Endodermal cell (in vitro differentiated cells): ENCODE measurements around the gene TANK. TPM values are rescaled to one million over a fixed set of nuclear protein-coding genes. Genes with fewer than 3 reads are reported as not detected.

ENCODE experiments used
- DNase-seq: peaks from one replicate; pipeline ENCODE4 v3.0.0-alpha.2; 2017
- H3K27ac ChIP-seq: 2 replicates; pipeline ENCODE4 v1.5.1; 2013; ENCODE audit warnings: mild to moderate bottlenecking, low read depth, low read length, moderate library complexity
- H3K27me3 ChIP-seq: 2 replicates; pipeline ENCODE4 v1.6.1; 2013; ENCODE audit warnings: mild to moderate bottlenecking, low read length, moderate library complexity; ENCODE audit not compliant: insufficient read depth, control insufficient read depth, poor library complexity, severe bottlenecking
- H3K36me3 ChIP-seq: 2 replicates; pipeline ENCODE4 v1.7.0; 2013; ENCODE audit warnings: mild to moderate bottlenecking, low read length, moderate library complexity; ENCODE audit not compliant: control insufficient read depth, insufficient read depth
- H3K4me1 ChIP-seq: one replicate; pipeline ENCODE4 v1.7.0; 2013; ENCODE audit warnings: low read length; ENCODE audit not compliant: control insufficient read depth, insufficient read depth
- H3K4me3 ChIP-seq: 2 replicates; pipeline ENCODE4 v1.5.1; 2013; ENCODE audit warnings: mild to moderate bottlenecking, low read length, moderate library complexity
- H3K9ac ChIP-seq: 2 replicates; pipeline ENCODE4 v1.6.1; 2013; ENCODE audit warnings: mild to moderate bottlenecking, low read length, moderate library complexity; ENCODE audit not compliant: poor library complexity, severe bottlenecking; ENCODE audit errors: extremely low read depth
- H3K9me3 ChIP-seq: 2 replicates; pipeline ENCODE4 v1.6.1; 2013; ENCODE audit warnings: mild to moderate bottlenecking, low read length, moderate library complexity; ENCODE audit not compliant: control insufficient read depth
- H3K27ac Mint-ChIP-seq: 2 replicates; pipeline ENCODE4 v1.8.0; 2020; ENCODE audit warnings: mixed read lengths
- H3K27me3 Mint-ChIP-seq: 2 replicates; pipeline ENCODE4 v1.8.0; 2021; ENCODE audit warnings: mild to moderate bottlenecking, mixed read lengths; ENCODE audit not compliant: insufficient read depth
- H3K36me3 Mint-ChIP-seq: 2 replicates; pipeline ENCODE4 v1.8.0; 2020; ENCODE audit warnings: low read depth, mixed read lengths
- H3K4me1 Mint-ChIP-seq: 2 replicates; pipeline ENCODE4 v1.8.0; 2020; ENCODE audit warnings: mixed read lengths
- H3K4me3 Mint-ChIP-seq: 2 replicates; pipeline ENCODE4 v1.8.0; 2020; ENCODE audit warnings: mild to moderate bottlenecking, moderate library complexity, mixed read lengths
- H3K9me3 Mint-ChIP-seq: 2 replicates; pipeline ENCODE4 v1.8.0; 2020; ENCODE audit warnings: mild to moderate bottlenecking, mixed read lengths
- WGBS, 2 experiments: methylation state at CpG; one replicate each; pipeline versions ENCODE4 v1.1.5 to v1.1.7; 2013; ENCODE audit warnings: missing lambda C conversion rate in 2 of 2, mixed read lengths in 1 of 2; ENCODE audit not compliant: insufficient coverage in 1 of 2, insufficient read length in 1 of 2; 5-methylcytosine and 5-hydroxymethylcytosine counted together
- total RNA-seq, 2 donors: library from RNA; stranded (reverse); fragmentation: NEBNext Ultra II Directional in 1 of 2; extraction: Animal tissue kit (Norgen Biotek cat#: 25700) in 1 of 2; gene quantifications; 2 replicates in 1 of 2; 3 replicates in 1 of 2; pipeline ENCODE4 v1.2.1, GENCODE V29; 2021
- TF ChIP-seq, protein P1 (sequence below): fragments of 200-600 bp; sonication (generic); conservative IDR thresholded peaks from 2 replicates; pipeline ENCODE4 v1.5.0; 2021; ENCODE audit warnings: antibody characterized with exemption, mild to moderate bottlenecking

TANK gene
- total RNA-seq, 2 donors from 2014 or later, result 22.4 to 33.2 TPM

- H3K4me1 ChIP-seq, result no peaks in the 10 kb centered on the region
- H3K4me3 Mint-ChIP-seq, result no peak overlapping the region
- no peak overlapping the region for H3K27ac Mint-ChIP-seq
- DNase-seq, result no peak
- TF ChIP-seq, protein P1, sequence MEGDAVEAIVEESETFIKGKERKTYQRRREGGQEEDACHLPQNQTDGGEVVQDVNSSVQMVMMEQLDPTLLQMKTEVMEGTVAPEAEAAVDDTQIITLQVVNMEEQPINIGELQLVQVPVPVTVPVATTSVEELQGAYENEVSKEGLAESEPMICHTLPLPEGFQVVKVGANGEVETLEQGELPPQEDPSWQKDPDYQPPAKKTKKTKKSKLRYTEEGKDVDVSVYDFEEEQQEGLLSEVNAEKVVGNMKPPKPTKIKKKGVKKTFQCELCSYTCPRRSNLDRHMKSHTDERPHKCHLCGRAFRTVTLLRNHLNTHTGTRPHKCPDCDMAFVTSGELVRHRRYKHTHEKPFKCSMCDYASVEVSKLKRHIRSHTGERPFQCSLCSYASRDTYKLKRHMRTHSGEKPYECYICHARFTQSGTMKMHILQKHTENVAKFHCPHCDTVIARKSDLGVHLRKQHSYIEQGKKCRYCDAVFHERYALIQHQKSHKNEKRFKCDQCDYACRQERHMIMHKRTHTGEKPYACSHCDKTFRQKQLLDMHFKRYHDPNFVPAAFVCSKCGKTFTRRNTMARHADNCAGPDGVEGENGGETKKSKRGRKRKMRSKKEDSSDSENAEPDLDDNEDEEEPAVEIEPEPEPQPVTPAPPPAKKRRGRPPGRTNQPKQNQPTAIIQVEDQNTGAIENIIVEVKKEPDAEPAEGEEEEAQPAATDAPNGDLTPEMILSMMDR, result no peak
- 93 to 96% methylated on average over 2 of the region's 2 CpGs for WGBS, 2 experiments
- no peak overlapping the region for H3K4me3 ChIP-seq
- no peaks in the 10 kb centered on the region for H3K9me3 ChIP-seq
- H3K27ac ChIP-seq, result no peak overlapping the region
- H3K27me3 Mint-ChIP-seq, result peaks cover 19% of the 10 kb centered on the region
- H3K27me3 ChIP-seq, result peaks cover 4% of the 10 kb centered on the region
- no peaks in the 10 kb centered on the region for H3K36me3 ChIP-seq
- H3K4me1 Mint-ChIP-seq, result peaks cover 42% of the 10 kb centered on the region
- H3K9me3 Mint-ChIP-seq, result no peaks in the 10 kb centered on the region
- H3K36me3 Mint-ChIP-seq, result no peaks in the 10 kb centered on the region
- H3K9ac ChIP-seq, result no peak overlapping the region
Measured at GRCh38 chr2:161121622-161122021, 38.6 kb upstream of the TANK start.

GRCh38 chr2:161122772-161123530, 37.3 kb upstream of the TANK start:
- H3K27ac ChIP-seq, result no peak overlapping the region
- peaks cover 19% of the 10 kb centered on the region for H3K27me3 Mint-ChIP-seq
- H3K4me1 ChIP-seq, result no peaks in the 10 kb centered on the region
- peaks cover 4% of the 10 kb centered on the region for H3K27me3 ChIP-seq
- no peaks in the 10 kb centered on the region for H3K9me3 ChIP-seq
- DNase-seq, result peak; percentile 59
- H3K4me3 Mint-ChIP-seq, result no peak overlapping the region
- 50 to 56% methylated on average over 2 to 3 of the region's 3 CpGs for WGBS, 2 experiments
- H3K4me1 Mint-ChIP-seq, result peaks cover 35% of the 10 kb centered on the region
- TF ChIP-seq, protein P1, result no peak
- no peaks in the 10 kb centered on the region for H3K36me3 Mint-ChIP-seq
- no peaks in the 10 kb centered on the region for H3K36me3 ChIP-seq
- H3K27ac Mint-ChIP-seq, result peak overlapping the region; percentile 28
- H3K9ac ChIP-seq, result no peak overlapping the region
- no peaks in the 10 kb centered on the region for H3K9me3 Mint-ChIP-seq
- H3K4me3 ChIP-seq, result no peak overlapping the region

DNA sequence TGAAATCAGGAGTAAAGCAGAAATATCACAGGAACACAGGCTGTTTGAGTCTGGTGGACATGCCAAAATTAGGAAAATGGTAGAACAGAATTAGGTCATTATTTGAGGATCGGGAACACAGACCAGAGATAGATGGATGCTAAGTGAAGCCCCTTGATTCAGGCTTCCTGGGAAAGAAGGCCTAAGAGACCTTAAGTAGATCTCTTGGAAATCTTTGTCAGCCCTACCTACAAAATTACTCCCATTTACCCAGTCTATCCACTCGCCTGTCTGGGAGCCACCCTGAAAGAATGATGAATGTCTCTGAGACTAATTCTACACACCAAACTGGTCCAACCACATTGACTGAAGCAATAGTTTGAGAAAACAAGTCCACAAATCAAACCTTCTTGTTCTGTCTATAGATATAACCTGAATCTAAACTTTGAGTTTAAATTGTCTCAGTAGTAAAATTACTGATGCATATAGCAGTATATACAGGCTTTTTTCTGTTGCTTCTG, 36.6 kb upstream of the TANK start:
- Mint-ChIP-seq H3K4me3 (no peak overlapping the region), H3K27me3 (peaks cover 13% of the 10 kb centered on the region), H3K36me3 (no peaks in the 10 kb centered on the region), H3K27ac (peak overlapping the region; percentile 9), H3K4me1 (peaks cover 35% of the 10 kb centered on the region), H3K9me3 (no peaks in the 10 kb centered on the region)
- TF ChIP-seq, protein P1, result no peak
- Histone ChIP-seq H3K9me3 (no peaks in the 10 kb centered on the region), H3K27me3 (peaks cover 4% of the 10 kb centered on the region), H3K4me3 (no peak overlapping the region), H3K27ac (no peak overlapping the region), H3K36me3 (no peaks in the 10 kb centered on the region), H3K4me1 (no peaks in the 10 kb centered on the region), H3K9ac (no peak overlapping the region)
- WGBS, 2 experiments, result 81 to 100% methylated on average over 1 to 2 of the region's 2 CpGs
- DNase-seq, result no peak
